Measurements from ENCODE around the gene SMYD2.

Gene SMYD2

DNA sequence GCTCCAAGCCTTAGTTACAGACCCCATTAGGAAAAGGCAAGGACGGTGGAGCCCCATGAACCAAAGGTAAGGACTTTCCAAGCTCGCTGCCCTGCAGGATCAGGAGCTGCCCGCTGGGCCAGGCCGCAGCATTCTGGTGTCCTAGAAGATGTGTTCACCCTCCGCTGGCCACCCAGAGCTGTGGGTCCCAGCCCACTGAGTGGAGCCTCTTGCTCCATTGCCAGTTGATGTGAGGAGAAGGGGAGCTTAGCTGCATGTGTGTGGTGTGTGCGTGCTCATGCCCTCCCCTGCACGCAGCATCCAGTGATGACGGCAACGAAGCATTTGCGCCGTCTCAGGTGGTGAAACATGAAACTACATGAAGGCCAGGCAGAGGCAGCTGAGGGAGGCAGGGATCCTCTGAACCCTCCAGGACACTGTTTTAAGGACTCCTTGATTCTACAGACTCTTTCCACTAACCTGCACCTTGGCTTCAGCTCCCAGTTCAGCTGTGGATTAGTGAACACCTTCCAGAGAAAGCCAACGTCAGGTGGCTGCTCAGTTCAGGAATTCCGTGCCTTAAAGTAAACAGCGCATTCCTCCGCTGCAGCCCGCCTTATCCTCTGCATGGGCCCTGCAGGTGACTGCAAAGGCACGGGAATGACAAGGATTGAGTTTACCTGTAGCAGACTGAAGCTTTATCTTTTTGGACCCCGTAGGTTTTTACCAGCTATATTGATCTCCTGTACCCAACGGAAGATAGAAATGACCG lies 48.7 kb downstream of the SMYD2 start:
- no peak for DNase-seq (ENCODE audit: low read depth, low spot score)

GRCh38 chr1:214330222-214330621 lies 49.3 kb downstream of the SMYD2 start:
- DNase-seq (ENCODE audit: low read depth, low spot score) = no peak

- no peak for DNase-seq (ENCODE audit: low read depth, low spot score)
These were observed 49.8 kb downstream of the SMYD2 start for GRCh38 chr1:214330715-214331114.

DNA sequence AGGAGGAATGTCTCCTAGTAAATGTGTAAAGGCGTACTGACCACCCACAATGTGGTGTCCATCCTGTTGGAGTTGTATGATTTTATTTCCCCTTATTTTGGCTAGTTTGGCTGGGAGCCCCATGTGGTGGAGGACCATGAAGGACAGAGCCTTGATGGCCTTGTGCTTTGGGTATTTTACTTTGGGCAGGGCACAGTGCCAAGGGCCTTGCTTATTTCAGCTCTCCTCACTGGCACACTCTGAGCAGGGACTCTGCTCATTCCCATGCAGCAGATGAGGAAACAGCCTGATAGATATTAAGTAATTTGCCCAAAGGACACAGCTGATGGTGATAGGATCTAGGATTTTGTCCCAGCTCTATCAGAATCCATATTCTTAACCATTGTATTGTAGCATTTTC lies 50.2 kb downstream of the SMYD2 start:
- no peak for DNase-seq (ENCODE audit: low read depth, low spot score)

DNA sequence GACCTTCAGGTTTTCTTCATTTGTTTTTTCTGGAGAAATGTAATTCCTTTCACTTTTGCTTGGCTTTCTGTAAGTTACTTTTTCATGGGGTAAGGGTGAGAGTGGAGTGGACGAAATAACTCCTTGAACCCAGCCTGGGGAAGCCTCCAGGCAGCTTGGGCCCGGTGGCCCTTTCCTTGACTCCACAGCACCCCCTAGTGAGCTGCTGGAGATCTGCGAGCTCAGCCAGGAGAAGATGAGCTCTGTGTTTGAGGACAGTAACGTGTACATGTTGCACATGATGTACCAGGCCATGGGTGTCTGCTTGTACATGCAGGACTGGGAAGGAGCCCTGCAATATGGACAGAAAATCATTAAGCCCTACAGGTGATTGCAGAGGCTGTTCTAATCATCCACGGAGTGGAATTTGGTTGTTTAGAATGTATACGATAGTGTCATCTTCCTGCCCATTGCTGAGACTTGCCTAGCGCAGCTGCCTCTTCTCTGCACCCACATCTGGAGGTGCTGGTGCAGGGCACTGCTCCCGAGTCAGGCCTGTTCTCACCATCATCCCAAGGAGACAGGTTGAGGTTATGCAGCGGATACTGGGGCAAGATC lies 51.0 kb downstream of the SMYD2 start:
- no peak for DNase-seq (ENCODE audit: low read depth, low spot score)

DNA sequence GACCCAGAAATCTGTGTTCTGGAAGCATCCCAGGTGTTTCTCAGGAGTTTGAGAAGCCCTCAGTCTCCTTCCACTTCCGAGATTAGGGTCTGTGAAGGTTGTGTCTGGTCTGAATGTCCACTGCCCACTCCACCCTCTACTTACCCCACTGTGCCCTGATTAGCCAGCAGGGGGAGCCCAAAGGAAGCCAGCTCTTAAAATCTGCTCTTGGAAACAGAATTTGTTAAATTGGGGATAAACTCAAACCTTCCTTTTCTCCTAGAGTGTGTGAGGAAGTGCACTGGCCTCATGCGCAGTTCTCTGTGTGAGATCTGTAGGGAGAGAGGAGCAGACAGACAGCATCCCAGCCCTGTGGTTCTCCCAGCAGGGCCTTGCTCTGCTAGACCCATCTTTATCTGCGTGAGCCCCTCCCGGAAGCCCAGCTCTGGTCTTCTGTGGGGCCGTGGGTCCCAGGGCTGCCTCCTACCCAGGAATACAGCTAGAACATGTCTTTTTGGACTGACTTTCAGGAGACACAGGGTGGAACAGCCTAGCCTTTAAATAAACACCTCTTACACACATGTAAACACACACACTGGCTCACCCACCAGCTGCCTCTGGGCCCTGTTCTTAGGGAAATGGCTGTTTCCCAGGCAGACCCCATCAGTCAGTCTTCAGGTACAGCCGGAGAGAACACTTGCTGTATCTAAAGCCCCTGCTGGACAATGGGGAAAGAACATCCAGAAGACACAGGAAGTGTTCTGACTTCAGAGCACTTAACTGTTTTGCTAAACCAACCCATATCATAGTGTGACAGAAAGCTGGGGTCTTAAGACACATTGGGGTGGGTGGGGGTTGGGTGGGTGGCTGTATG lies 52.2 kb downstream of the SMYD2 start:
- DNase-seq (ENCODE audit: low read depth, low spot score) = no peak

DNA sequence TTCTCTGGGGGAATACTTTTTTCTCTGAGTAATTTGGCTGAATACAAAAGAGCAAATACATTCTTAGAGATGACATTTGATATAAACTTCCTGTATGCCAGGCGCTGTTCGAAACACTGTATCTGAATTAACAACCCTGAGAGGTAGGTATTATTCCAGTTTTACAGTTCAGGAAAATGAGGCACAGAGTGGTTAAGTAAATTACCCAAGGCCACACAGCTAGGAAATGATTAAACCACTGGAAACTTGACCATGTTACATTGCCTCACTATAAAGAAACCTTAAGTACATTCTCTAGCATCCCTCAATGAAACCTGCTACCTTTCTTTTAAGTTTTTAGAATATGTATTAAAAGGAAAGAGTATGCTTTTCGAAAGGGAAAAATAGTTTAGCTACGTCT lies 54.6 kb downstream of the SMYD2 start:
- DNase-seq (ENCODE audit: low read depth, low spot score) = no peak

GRCh38 chr1:214337015-214337414 lies 56.1 kb downstream of the SMYD2 start:
- DNase-seq (ENCODE audit: low read depth, low spot score) = no peak

DNA sequence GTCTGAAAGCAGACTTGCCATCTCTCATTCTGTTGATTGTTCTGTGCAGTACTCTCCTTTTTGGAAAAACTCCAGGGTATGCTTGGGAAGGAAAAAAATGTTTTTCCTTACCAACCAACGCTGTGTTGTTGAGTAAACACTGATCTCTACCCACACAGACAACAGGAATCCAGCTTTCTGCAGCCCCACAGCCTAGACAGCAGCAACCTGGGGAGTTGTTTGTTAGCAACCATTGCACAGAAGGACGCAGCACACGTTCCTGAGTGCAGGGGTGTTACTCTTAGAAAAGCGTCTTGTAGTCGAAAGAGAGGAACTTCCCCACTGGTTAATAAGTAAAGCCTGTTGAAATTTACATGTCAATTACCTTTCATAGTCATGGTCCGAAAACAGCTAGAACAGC lies 56.6 kb downstream of the SMYD2 start:
- DNase-seq (ENCODE audit: low read depth, low spot score) = no peak

DNA sequence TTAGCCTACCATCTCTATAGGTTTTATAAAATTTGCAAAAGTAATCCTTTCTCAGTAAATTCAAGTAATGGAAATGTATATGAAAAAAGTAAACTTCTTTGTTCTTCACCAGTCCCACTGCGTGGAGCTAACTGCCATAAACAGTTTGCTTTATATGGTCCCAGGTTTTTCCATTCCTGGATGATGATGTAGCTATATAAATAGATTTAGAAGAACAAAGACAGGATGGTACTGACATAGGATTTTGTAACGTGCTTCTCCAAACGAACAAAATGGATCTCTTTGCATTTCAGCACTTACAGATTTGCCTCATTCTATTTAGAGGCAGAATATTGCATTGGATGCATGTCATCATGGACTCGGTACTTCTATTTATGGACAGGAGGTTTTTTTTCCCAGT lies 57.3 kb downstream of the SMYD2 start:
- DNase-seq (ENCODE audit: low read depth, low spot score) = no peak

GRCh38 chr1:214341459-214341858 lies 60.5 kb downstream of the SMYD2 start:
- DNase-seq (ENCODE audit: low read depth, low spot score) = no peak

DNA sequence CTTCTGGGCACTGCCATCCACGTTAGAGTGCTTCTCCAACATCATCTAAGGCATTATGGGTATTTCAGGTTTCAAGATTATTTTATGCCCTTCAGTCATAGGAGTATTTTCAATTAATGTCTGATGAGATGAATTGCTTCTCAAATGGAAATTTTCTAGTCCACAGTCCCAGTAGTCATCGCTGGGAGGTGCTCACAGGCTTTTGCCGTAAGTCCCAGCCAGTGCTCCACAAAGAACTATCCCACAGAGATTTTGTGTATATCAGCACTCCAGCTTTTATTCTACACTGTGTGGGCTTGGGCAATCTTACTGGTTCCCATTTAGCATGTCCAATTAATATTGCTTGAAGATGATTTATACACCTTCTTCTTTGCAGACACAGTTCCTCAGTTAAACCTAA lies 61.0 kb downstream of the SMYD2 start:
- DNase-seq (ENCODE audit: low read depth, low spot score) = no peak

DNA sequence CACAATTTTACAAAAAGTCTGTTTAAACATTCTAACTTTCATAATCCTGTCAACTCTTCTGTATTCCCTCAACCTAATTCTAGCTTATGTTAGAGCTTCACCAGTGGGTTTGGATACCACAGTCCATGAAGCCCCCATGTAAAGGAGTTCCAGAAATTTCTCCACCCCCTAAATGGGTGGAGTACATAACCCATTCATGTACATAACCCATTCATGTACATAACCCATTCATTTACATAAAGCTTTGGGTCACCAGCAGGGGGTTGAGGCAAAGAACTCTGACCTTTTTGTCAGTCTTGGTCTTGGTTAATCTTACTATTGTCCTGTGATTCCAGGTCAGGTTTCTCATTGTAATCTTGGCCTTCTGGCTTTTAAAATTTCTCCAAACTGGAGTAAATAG lies 61.6 kb downstream of the SMYD2 start:
- no peak for DNase-seq (ENCODE audit: low read depth, low spot score)

DNA sequence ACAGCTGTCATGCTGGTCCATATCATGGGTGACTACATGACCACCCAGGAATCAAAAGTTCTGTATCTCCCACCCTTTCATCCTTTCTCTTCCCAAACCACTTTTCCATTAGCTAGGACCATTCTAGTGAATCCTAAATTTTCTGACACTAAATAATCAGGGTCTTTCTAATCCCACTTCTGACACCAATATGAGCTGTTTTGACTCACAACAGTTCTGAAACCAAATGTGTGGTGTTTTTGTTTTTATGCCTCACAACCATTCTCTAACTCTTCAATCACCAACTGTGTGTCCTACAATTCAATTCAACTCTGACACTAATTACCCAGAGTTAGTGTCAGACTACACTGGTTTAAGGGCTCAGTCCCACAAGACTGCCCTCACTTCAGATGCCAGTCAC lies 63.9 kb downstream of the SMYD2 start:
- DNase-seq (ENCODE audit: low read depth, low spot score) = no peak

DNA sequence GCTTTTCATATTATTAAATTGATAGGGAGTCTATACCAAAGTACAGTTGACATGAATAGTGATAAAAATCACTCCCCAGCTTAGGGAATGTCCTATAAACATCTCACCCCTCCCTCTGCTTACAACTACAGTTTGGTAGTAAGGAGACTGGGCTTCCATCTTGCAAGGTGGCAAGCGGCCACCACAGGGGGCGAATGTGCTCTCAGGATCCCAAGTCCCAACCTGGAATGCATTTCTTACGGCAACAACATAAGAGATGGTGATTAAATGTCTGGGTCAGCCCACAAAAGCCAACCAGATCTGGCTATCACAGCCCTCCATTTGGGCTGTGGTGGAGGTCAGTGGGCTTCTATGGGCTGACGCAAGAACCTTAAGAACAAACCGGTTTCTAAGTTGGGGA lies 68.0 kb downstream of the SMYD2 start:
- DNase-seq (ENCODE audit: low read depth, low spot score) = no peak

DNA sequence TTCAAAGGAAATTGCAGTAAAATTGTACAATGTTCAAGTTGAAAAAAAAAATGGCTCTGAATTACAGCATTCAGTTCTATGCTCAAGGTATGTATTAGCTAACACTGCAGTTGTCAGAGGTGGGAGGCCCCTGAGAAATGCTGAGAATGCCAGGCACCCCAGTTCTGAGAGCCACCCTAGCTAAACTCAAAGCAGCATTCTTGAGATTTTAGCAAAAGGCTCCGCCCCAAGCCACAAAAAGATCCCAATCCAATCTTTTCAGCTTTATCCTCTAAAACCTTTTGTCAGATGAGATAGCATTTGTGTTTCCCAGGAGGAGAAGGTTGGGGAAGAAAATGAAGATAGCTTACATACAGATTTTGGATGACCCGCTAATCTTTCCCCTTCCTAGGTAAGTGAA lies 68.8 kb downstream of the SMYD2 start:
- DNase-seq (ENCODE audit: low read depth, low spot score) = no peak

- no peak for DNase-seq (ENCODE audit: low read depth, low spot score)
These were observed 70.8 kb downstream of the SMYD2 start for GRCh38 chr1:214351551-214352277.

- DNase-seq (ENCODE audit: low read depth, low spot score) = no peak
These were observed 71.9 kb downstream of the SMYD2 start for GRCh38 chr1:214352838-214353237.

- DNase-seq (ENCODE audit: low read depth, low spot score) = no peak
These were observed 73.6 kb downstream of the SMYD2 start for GRCh38 chr1:214354440-214355148.

GRCh38 chr1:214360116-214360515 lies 79.2 kb downstream of the SMYD2 start:
- DNase-seq (ENCODE audit: low read depth, low spot score) = no peak

- no peak for DNase-seq (ENCODE audit: low read depth, low spot score)
These were observed 79.7 kb downstream of the SMYD2 start for GRCh38 chr1:214360525-214361164.
